ENCODE data around the gene SLC27A3. TPM values are rescaled to one million over a fixed set of nuclear protein-coding genes. Genes with fewer than 3 reads are reported as not detected.

Gene SLC27A3
- total RNA-seq, 2 donors from 2014 or later = 27.4 to 30.9 TPM

DNA sequence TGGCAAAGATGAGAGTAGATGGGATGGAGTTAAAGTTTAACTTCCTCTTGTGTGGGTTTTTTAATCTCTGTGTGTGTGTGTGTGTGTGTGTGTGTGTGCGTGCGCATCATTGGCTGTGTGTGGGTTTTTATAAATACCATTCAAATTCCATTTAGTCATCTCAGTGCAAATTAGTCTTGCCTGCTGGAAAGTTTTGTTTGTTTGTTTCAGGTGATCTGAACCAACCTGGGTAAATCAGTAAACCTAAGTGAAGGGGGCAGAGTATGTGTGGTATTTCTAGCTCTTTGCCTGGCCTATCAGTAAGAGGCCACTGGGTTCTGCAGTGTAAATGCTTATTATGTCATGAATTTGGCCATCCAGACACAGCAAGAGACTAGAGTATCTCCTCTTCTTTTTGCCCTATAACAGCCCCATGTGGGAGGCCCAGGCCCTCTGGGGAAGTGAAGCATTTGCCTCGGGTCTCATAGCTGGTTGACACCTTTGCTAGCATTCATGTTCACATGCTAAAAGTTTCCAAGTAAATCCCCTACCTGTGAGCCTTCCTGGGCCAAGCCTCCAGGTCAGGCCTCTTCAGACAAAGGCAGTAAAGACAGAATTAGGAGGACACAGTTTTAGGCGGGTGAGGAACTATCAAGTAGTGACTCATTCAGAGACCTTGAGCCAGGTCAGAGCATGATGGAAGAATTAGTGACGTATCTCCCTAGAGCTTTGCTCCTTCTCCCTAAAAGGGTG lies 32.6 kb upstream of the SLC27A3 start:
- Histone ChIP-seq H3K27ac (no peak overlapping the region), H3K36me3 (peaks cover 0 to 5% of the 10 kb centered on the region in 2 donors), H3K27me3 (replicated peaks; ENCODE audit: insufficient read depth) (no peaks in the 10 kb centered on the region), H3K9me3 (no peaks in the 10 kb centered on the region), H3K4me1 (replicated peaks) (no peaks in the 10 kb centered on the region), H3K4me3 (no peak overlapping the region)
- 41% methylated on average over 5 of the region's 5 CpGs for WGBS
- TF ChIP-seq POLR2AphosphoS5 (IDR thresholded peaks at IDR 0.05) (no peak), POLR2A (IDR thresholded peaks at IDR 0.05) (no peak)
- TF ChIP-seq, protein P1, sequence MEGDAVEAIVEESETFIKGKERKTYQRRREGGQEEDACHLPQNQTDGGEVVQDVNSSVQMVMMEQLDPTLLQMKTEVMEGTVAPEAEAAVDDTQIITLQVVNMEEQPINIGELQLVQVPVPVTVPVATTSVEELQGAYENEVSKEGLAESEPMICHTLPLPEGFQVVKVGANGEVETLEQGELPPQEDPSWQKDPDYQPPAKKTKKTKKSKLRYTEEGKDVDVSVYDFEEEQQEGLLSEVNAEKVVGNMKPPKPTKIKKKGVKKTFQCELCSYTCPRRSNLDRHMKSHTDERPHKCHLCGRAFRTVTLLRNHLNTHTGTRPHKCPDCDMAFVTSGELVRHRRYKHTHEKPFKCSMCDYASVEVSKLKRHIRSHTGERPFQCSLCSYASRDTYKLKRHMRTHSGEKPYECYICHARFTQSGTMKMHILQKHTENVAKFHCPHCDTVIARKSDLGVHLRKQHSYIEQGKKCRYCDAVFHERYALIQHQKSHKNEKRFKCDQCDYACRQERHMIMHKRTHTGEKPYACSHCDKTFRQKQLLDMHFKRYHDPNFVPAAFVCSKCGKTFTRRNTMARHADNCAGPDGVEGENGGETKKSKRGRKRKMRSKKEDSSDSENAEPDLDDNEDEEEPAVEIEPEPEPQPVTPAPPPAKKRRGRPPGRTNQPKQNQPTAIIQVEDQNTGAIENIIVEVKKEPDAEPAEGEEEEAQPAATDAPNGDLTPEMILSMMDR (IDR thresholded peaks at IDR 0.05) = no peak
- intact Hi-C loops (cut with DNase I) = loop anchor here (10.0 kb wide), 1 partner anchor 228 kb away; no protein-coding TSS in a partner anchor
- no peak for DNase-seq (ENCODE audit: low spot score)

DNA sequence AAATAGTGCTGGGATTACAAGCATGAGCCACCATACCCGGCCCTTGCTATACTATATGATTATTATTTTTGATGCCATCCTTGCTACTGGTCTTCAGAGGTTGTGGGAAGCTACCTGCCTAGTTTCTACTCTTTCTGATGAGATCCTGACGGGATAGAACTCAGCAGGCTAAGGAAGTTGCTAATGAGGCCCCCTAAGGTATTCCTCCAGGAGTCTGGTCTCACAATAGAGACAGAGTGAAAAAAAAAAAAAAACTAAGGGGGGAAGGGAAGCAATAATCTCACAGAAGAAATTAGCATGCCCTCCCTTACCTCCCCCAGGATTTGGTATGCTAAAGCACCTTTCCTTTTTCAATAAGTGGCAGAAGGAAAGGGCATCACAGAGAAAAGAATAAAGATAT lies 29.8 kb upstream of the SLC27A3 start:
- no peak for DNase-seq (ENCODE audit: low spot score)
- Histone ChIP-seq H3K9me3 (no peaks in the 10 kb centered on the region), H3K27ac (no peak overlapping the region), H3K27me3 (replicated peaks; ENCODE audit: insufficient read depth) (no peaks in the 10 kb centered on the region), H3K36me3 (peaks cover 0 to 5% of the 10 kb centered on the region in 2 donors), H3K4me1 (replicated peaks) (peaks cover 7% of the 10 kb centered on the region), H3K4me3 (no peak overlapping the region)
- TF ChIP-seq POLR2AphosphoS5 (IDR thresholded peaks at IDR 0.05) (no peak), POLR2A (IDR thresholded peaks at IDR 0.05) (no peak)
- TF ChIP-seq, protein P1 (IDR thresholded peaks at IDR 0.05) = no peak
- intact Hi-C loops (cut with DNase I) = loop anchor here (10.0 kb wide), 1 partner anchor 231 kb away; no protein-coding TSS in a partner anchor
- whole genome bisulfite sequencing = 89% methylated on average over 2 of the region's 2 CpGs

DNA sequence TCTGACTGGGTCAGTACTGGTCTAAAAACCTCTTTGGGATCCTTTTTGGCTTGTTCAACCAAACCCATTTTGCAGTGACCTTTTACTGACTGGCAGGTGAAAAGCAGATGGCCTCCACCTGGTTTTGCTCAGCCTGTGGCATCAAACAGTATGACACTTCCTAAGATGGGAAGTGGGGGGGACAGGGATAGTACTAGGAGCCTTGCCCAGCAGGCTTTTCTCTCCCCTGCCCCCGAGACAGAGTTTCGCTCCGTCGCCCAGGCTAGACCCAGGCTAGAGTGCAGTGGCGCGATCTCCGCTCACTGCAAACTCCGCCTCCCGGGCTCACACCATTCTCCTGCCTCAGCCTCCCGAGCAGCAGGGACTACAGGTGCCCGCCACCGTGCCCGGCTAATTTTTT lies 29.0 kb upstream of the SLC27A3 start:
- H3K4me1 ChIP-seq (replicated peaks) = peaks cover 11% of the 10 kb centered on the region
- 100% methylated on average over 13 of the region's 13 CpGs for WGBS
- H3K27me3 ChIP-seq (replicated peaks; ENCODE audit: insufficient read depth) = no peaks in the 10 kb centered on the region
- DNase-seq (ENCODE audit: low spot score) = no peak
- intact Hi-C loops (cut with DNase I) = loop anchor here (10.0 kb wide), 1 partner anchor 231 kb away; no protein-coding TSS in a partner anchor
- H3K4me3 ChIP-seq = no peak overlapping the region
- H3K27ac ChIP-seq = no peak overlapping the region
- peaks cover 0 to 4% of the 10 kb centered on the region in 2 donors for H3K36me3 ChIP-seq
- TF ChIP-seq POLR2A (IDR thresholded peaks at IDR 0.05) (no peak), POLR2AphosphoS5 (IDR thresholded peaks at IDR 0.05) (no peak)
- TF ChIP-seq, protein P1 (IDR thresholded peaks at IDR 0.05) = no peak
- H3K9me3 ChIP-seq = no peaks in the 10 kb centered on the region

DNA sequence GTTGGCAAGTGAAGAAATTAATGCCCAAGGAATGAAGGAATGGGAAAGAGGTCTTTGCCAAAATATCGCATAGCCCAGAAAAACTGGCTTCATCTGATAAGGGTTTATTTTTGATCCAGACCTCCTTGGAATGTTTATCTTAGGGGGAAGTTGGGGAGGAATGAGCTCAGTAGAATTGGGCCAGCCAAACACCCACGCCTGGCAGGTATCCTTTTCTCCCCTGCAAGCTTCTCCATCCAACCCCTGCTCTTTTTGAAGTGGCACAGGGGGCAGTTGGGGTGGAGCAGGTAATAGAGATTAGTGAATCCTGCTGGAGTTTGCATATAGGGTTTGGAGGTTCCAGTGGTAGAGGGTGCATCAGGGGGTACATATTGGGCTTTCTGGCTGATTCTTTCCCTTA lies 26.3 kb upstream of the SLC27A3 start:
- intact Hi-C loops (cut with DNase I) = loop anchor here (1.0 to 10.0 kb wide), 3 partner anchors 22 to 234 kb away; partner anchors contain the start of gene NPR1
- Histone ChIP-seq H3K9me3 (no peaks in the 10 kb centered on the region), H3K27ac (no peak overlapping the region), H3K27me3 (replicated peaks; ENCODE audit: insufficient read depth) (no peaks in the 10 kb centered on the region), H3K36me3 (peaks cover 0 to 2% of the 10 kb centered on the region in 2 donors), H3K4me3 (no peak overlapping the region), H3K4me1 (replicated peaks) (peaks cover 13% of the 10 kb centered on the region)
- 38% methylated on average over 2 of the region's 2 CpGs for WGBS
- TF ChIP-seq POLR2AphosphoS5 (IDR thresholded peaks at IDR 0.05) (no peak), POLR2A (IDR thresholded peaks at IDR 0.05) (no peak)
- TF ChIP-seq, protein P1 (IDR thresholded peaks at IDR 0.05) = no peak
- DNase-seq (ENCODE audit: low spot score) = no peak
